ENCODE data around the gene DOCK8.

The DOCK8 gene

DNA sequence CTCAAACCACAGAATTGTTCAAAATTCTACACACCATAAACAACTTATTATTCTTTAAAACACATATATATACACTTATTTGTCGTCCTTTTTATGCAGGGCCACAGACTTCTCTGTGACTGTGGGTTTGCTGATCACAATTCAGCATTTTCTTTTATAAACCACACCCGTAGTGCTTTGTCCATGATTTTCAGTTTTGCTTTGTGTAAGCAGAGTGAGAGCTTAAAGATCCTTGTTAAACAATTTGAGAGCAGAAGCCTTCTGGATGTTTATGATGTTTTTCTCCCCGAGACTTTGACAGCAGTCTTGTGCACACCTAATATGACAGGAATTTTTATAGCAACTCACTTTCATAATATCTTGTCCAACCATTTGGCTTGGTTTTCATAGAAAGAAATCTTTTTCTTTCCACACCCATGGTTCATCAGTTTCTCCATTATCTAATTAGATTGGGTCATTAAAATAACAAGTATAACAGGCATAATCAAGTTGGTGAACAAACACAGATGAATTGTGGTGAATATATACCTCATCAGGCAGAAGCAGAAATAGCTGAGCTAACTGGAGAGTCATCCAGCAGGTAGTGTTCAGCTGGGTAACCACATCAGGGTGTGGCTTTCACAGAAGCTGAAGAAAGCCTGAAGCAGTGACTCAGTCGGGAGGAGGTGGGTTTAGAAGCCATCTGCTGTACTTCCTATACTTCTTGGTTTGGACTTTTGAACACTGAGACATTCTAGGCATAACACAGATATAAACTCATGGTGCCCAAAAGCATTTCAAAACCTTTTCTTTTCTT lies 232.8 kb downstream of the DOCK8 start:
- Mint-ChIP-seq H3K4me1 (peaks cover 13% of the 10 kb centered on the region), H3K4me3 (no peak overlapping the region), H3K27ac (peak overlapping the region in 1 of 3 experiments; percentile 46), H3K36me3 (ENCODE audit: low read depth) (no peaks in the 10 kb centered on the region), H3K9me3 (peaks cover 2% of the 10 kb centered on the region), H3K27me3 (ENCODE audit: low read depth) (no peaks in the 10 kb centered on the region)
- TF ChIP-seq, protein P1, sequence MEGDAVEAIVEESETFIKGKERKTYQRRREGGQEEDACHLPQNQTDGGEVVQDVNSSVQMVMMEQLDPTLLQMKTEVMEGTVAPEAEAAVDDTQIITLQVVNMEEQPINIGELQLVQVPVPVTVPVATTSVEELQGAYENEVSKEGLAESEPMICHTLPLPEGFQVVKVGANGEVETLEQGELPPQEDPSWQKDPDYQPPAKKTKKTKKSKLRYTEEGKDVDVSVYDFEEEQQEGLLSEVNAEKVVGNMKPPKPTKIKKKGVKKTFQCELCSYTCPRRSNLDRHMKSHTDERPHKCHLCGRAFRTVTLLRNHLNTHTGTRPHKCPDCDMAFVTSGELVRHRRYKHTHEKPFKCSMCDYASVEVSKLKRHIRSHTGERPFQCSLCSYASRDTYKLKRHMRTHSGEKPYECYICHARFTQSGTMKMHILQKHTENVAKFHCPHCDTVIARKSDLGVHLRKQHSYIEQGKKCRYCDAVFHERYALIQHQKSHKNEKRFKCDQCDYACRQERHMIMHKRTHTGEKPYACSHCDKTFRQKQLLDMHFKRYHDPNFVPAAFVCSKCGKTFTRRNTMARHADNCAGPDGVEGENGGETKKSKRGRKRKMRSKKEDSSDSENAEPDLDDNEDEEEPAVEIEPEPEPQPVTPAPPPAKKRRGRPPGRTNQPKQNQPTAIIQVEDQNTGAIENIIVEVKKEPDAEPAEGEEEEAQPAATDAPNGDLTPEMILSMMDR (IDR thresholded peaks at IDR 0.05; ENCODE audit: unreplicated experiment in 3 of 3) = no peak

DNA sequence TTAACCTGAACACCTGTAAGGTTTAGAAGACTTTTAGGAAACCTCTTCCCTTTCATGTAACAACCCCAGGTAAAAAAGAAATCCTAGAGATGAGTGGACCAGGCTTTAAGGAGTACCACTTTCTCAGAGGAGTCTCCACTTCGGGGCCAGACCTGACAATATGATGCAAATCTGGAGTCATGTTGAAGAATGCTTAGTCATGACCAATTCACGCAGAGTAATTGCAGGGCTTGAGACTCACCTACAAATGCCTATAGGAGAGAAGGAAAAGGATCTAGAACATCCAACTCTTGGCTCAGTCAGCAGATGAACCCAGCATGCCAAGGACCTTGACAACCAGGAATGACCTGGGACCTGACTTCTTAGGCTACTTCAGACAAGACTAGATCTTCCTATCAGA lies 235.4 kb downstream of the DOCK8 start:
- H3K36me3 Mint-ChIP-seq (ENCODE audit: low read depth) = no peaks in the 10 kb centered on the region
- TF ChIP-seq, protein P1 (IDR thresholded peaks at IDR 0.05; ENCODE audit: unreplicated experiment in 3 of 3) = no peak
- H3K4me1 Mint-ChIP-seq = peaks cover 8% of the 10 kb centered on the region
- peaks cover 2% of the 10 kb centered on the region for H3K9me3 Mint-ChIP-seq
- no peak overlapping the region for H3K27ac Mint-ChIP-seq
- H3K4me3 Mint-ChIP-seq = no peak overlapping the region
- peaks cover 3% of the 10 kb centered on the region for H3K27me3 Mint-ChIP-seq (ENCODE audit: low read depth)

DNA sequence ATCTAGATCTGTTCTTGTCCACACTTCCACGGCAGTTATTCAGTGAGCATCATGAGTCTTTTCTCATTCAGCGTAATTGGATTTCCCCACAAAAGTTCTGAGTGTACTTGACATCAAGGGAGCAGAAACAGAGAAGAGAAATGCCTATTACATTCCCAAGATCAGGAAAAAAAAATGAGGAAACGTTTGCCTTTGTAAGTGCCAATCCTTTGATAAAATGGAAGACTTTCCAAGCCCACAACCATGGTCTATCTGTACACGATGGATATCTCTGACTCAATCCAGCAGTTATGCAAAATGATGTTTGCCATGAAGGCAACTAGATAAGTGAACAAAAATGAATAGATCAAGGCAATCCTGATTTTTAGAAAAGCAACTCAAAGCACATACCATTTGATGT lies 235.9 kb downstream of the DOCK8 start:
- Mint-ChIP-seq H3K9me3 (peaks cover 2% of the 10 kb centered on the region), H3K4me1 (peaks cover 3% of the 10 kb centered on the region), H3K4me3 (no peak overlapping the region), H3K27ac (no peak overlapping the region), H3K27me3 (ENCODE audit: low read depth) (peaks cover 3% of the 10 kb centered on the region), H3K36me3 (ENCODE audit: low read depth) (no peaks in the 10 kb centered on the region)
- TF ChIP-seq, protein P1 (IDR thresholded peaks at IDR 0.05; ENCODE audit: unreplicated experiment in 3 of 3) = no peak

DNA sequence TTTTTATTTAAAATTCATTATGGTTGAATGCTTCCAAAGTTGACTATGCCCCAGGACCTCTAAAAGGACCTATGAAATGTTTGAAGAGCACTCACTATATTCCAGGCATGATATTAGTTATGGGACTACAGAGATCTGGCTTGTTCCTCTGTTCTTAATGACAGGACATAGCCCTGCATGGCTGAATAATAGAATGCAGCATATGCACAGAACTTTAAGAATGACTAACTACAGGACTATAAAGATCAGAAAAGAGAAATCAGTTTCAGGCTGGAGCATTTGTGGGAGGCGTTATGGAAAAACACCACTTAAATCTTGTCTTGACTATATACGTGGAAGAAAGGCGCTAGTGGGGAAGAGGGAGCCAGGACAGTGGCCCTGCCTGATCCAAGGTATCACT lies 239.2 kb downstream of the DOCK8 start:
- Mint-ChIP-seq H3K4me1 (no peaks in the 10 kb centered on the region), H3K27me3 (ENCODE audit: low read depth) (peaks cover 3% of the 10 kb centered on the region), H3K27ac (peak overlapping the region in 1 of 3 experiments; percentile 12), H3K36me3 (ENCODE audit: low read depth) (no peaks in the 10 kb centered on the region), H3K9me3 (no peaks in the 10 kb centered on the region), H3K4me3 (no peak overlapping the region)
- TF ChIP-seq, protein P1 (IDR thresholded peaks at IDR 0.05; ENCODE audit: unreplicated experiment in 3 of 3) = no peak

DNA sequence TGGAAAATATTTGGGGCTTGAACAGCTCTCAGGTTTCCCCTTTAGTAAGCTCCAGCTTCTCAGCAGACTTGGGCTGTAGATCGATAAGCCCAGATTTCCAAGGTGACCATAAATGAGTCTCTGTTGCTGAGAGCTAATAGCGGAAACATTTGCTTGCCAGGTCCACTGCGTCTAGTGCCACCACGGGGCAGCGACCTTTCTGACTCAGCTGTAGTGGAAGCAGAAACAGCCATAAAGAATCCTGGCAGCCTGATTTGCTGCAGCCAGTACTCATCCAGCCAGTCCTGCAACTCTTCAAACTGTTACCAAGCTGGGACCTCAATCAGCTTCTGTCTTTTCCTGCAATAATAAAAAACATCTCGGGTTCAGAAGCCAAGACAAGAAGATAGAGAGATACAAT lies 241.7 kb downstream of the DOCK8 start:
- H3K27ac Mint-ChIP-seq = no peak overlapping the region
- H3K9me3 Mint-ChIP-seq = no peaks in the 10 kb centered on the region
- TF ChIP-seq, protein P1 (IDR thresholded peaks at IDR 0.05; ENCODE audit: unreplicated experiment in 3 of 3) = no peak
- H3K27me3 Mint-ChIP-seq (ENCODE audit: low read depth) = peaks cover 3% of the 10 kb centered on the region
- H3K4me1 Mint-ChIP-seq = no peaks in the 10 kb centered on the region
- H3K4me3 Mint-ChIP-seq = no peak overlapping the region
- no peaks in the 10 kb centered on the region for H3K36me3 Mint-ChIP-seq (ENCODE audit: low read depth)

DNA sequence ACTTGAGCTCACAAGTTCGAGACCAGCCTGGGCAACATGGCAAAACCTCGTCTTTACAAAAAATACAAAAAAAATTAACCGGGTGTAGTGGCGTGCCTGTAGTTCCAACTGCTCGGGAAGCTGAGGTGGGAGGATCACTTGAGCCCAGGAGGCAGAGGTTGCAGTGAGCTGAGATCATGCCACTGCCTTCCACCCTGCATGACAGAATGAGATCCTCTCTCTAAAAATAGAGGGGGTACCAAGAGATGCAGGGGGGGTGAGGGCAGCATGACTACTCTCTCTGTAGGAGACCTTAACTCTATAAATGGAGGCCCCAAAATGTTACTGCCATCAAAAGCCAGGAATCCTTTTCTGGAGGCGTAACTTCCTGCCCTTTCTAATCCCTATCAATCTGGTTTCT lies 243.9 kb downstream of the DOCK8 start:
- H3K4me3 Mint-ChIP-seq = no peak overlapping the region
- H3K27me3 Mint-ChIP-seq (ENCODE audit: low read depth) = peaks cover 3% of the 10 kb centered on the region
- peaks cover 4% of the 10 kb centered on the region for H3K9me3 Mint-ChIP-seq
- H3K4me1 Mint-ChIP-seq = peaks cover 8% of the 10 kb centered on the region
- no peaks in the 10 kb centered on the region for H3K36me3 Mint-ChIP-seq (ENCODE audit: low read depth)
- TF ChIP-seq, protein P1 (IDR thresholded peaks at IDR 0.05; ENCODE audit: unreplicated experiment in 3 of 3) = no peak
- no peak overlapping the region for H3K27ac Mint-ChIP-seq
